ENCODE results near the gene SV2B.

Gene SV2B

DNA sequence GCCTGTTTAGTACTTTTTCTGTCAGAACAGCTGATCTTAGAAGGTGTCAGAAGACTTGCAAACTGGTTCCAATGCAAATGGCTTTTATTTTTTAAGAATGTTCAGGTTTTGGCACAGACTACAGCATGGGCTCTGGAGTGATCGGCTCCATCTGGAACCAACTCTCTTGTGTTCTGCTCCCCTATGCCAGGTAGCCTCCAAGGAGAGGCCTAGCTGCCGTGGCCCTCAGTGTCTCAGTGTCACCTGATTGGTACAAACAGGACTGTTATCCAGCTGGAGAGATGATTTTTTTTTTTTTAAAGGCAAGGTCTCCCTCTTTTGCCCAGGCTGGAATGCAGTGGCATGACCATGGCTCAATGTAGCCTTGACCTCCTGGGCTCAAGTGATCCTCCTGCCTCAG lies 183.1 kb downstream of the SV2B start:
- H3K9ac ChIP-seq (ENCODE audit: low read length) = no peak overlapping the region
- no peaks in the 10 kb centered on the region for H3K36me3 ChIP-seq (ENCODE audit: control insufficient read depth, low read depth, low read length)
- H3K4me1 ChIP-seq (ENCODE audit: control insufficient read depth, low read depth, low read length) = no peaks in the 10 kb centered on the region
- H3K27ac ChIP-seq (ENCODE audit: low read length) = no peak overlapping the region
- H3K4me3 ChIP-seq (ENCODE audit: low read length) = no peak overlapping the region
- no peaks in the 10 kb centered on the region for H3K27me3 ChIP-seq (ENCODE audit: control insufficient read depth, insufficient read depth, low read length)
- H3K9me3 ChIP-seq (ENCODE audit: control insufficient read depth, low read depth, low read length) = no peaks in the 10 kb centered on the region

DNA sequence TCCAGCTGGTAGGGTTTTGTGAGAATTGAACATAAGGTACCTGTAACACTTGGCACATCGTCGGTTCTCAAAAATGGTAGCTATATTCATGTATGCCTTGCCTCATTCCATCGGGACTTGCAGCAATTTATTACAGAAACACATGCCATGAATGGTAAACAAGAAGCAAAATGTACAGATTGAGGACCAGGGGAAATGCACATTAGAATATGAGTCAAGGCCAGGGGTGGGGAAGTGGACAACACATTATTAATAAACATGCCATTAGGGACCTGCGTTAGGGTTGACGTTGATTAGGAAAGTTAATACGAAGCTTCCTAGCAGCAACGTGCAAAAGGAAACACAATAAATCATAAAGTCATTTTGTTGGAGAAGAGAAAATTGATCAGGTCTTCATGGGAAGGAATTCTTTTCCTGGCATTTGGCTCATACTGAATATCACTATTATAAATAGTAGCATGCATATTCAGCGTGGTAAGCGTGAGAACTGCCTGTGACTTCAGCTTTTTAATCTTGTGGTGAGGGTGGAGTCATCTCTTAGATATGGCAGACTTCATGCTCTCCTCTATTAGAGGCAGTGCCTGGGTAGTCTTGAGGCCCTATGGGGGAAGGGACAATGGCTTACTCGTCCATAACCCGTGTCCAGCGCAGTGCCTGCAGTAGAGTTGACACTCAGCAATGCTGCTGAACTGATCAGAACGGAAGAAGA lies 184.9 kb downstream of the SV2B start:
- Histone ChIP-seq H3K4me1 (ENCODE audit: control insufficient read depth, low read depth, low read length) (no peaks in the 10 kb centered on the region), H3K36me3 (ENCODE audit: control insufficient read depth, low read depth, low read length) (no peaks in the 10 kb centered on the region), H3K9me3 (ENCODE audit: control insufficient read depth, low read depth, low read length) (no peaks in the 10 kb centered on the region), H3K4me3 (ENCODE audit: low read length) (no peak overlapping the region), H3K9ac (ENCODE audit: low read length) (no peak overlapping the region), H3K27ac (ENCODE audit: low read length) (no peak overlapping the region), H3K27me3 (ENCODE audit: control insufficient read depth, insufficient read depth, low read length) (no peaks in the 10 kb centered on the region)

DNA sequence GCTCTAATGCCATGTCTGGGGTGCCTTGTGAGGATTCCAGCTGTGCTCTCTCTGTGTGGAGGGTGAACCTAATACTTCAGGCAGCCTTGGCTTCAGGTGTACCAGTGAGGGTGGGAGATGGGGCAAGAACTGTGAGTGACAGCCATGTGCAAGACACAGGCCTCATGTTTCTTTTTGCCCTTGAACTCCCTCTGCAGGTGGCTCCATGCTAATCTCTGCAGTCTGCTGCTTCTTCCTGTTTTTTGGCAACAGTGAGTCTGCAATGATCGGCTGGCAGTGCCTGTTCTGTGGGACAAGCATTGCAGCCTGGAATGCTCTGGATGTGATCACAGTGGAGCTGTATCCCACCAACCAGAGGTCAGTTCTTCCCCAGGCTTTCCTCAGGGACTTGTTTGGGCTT lies 189.3 kb downstream of the SV2B start:
- Histone ChIP-seq H3K9me3 (ENCODE audit: control insufficient read depth, low read depth, low read length) (no peaks in the 10 kb centered on the region), H3K27me3 (ENCODE audit: control insufficient read depth, insufficient read depth, low read length) (no peaks in the 10 kb centered on the region), H3K36me3 (ENCODE audit: control insufficient read depth, low read depth, low read length) (no peaks in the 10 kb centered on the region), H3K27ac (ENCODE audit: low read length) (no peak overlapping the region), H3K4me3 (ENCODE audit: low read length) (no peak overlapping the region), H3K9ac (ENCODE audit: low read length) (no peak overlapping the region), H3K4me1 (ENCODE audit: control insufficient read depth, low read depth, low read length) (no peaks in the 10 kb centered on the region)

DNA sequence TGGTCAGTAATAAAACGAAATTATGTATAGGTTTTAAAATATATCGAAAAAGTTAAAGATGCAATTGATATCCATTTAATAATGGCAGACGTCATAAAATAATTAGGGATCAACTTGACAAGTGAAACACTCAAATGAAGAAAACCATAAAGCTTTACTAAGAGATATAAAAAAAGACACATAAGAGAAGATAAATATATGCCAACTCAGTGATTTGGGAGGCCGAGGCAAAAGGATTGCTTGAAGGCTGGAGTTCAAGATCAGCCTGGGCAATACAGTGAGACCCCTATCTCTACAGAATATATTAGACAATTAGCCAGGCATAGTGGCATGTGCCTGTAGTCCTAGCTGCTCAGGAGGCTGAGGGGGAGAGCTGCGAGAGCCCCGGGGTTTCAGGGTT lies 190.5 kb downstream of the SV2B start:
- Histone ChIP-seq H3K27me3 (ENCODE audit: control insufficient read depth, insufficient read depth, low read length) (no peaks in the 10 kb centered on the region), H3K4me1 (ENCODE audit: control insufficient read depth, low read depth, low read length) (no peaks in the 10 kb centered on the region), H3K9ac (ENCODE audit: low read length) (no peak overlapping the region), H3K36me3 (ENCODE audit: control insufficient read depth, low read depth, low read length) (no peaks in the 10 kb centered on the region), H3K27ac (ENCODE audit: low read length) (no peak overlapping the region), H3K9me3 (ENCODE audit: control insufficient read depth, low read depth, low read length) (no peaks in the 10 kb centered on the region), H3K4me3 (ENCODE audit: low read length) (no peak overlapping the region)

DNA sequence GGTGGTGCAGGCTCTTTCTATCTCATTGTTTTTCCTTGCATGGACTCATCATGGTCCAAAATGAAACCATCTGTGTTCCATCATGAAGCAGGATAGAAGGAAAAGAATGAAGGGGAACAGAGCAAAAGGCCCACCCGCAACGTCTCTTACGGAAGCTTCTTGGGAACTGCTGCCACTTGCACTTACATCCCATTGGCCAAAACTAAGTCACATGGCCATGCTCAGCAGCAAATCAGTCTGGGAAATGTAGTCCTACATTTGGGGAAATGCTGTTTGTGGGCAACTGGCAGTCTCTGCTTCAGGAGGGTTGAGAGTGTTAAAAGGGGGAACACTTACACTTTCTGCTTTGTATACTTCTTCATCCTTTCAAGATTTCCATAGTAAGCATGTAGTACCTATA lies 191.6 kb downstream of the SV2B start:
- H3K27ac ChIP-seq (ENCODE audit: low read length) = no peak overlapping the region
- no peaks in the 10 kb centered on the region for H3K27me3 ChIP-seq (ENCODE audit: control insufficient read depth, insufficient read depth, low read length)
- no peaks in the 10 kb centered on the region for H3K4me1 ChIP-seq (ENCODE audit: control insufficient read depth, low read depth, low read length)
- H3K4me3 ChIP-seq (ENCODE audit: low read length) = no peak overlapping the region
- no peaks in the 10 kb centered on the region for H3K9me3 ChIP-seq (ENCODE audit: control insufficient read depth, low read depth, low read length)
- no peak overlapping the region for H3K9ac ChIP-seq (ENCODE audit: low read length)
- H3K36me3 ChIP-seq (ENCODE audit: control insufficient read depth, low read depth, low read length) = no peaks in the 10 kb centered on the region

DNA sequence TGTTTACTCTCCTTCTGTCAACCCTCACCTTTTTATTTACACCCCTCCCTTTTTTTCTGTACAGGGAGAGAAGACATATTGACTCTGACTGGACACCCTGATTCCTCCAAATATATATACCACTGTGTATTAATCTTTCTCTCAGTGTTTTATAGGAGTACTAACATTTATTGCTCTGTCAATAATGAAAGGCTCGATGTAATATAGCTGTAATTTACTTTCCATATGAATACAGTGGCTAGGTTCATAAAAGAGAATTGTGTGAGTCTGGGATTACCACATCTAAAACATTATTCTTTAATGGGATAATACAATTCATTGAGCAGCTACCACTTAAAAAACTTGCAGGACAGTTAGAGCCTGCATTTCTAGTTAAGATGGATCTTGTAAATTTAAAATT lies 194.3 kb downstream of the SV2B start:
- Histone ChIP-seq H3K27ac (ENCODE audit: low read length) (no peak overlapping the region), H3K4me1 (ENCODE audit: control insufficient read depth, low read depth, low read length) (no peaks in the 10 kb centered on the region), H3K36me3 (ENCODE audit: control insufficient read depth, low read depth, low read length) (no peaks in the 10 kb centered on the region), H3K9ac (ENCODE audit: low read length) (no peak overlapping the region), H3K27me3 (ENCODE audit: control insufficient read depth, insufficient read depth, low read length) (no peaks in the 10 kb centered on the region), H3K4me3 (ENCODE audit: low read length) (no peak overlapping the region), H3K9me3 (ENCODE audit: control insufficient read depth, low read depth, low read length) (no peaks in the 10 kb centered on the region)

DNA sequence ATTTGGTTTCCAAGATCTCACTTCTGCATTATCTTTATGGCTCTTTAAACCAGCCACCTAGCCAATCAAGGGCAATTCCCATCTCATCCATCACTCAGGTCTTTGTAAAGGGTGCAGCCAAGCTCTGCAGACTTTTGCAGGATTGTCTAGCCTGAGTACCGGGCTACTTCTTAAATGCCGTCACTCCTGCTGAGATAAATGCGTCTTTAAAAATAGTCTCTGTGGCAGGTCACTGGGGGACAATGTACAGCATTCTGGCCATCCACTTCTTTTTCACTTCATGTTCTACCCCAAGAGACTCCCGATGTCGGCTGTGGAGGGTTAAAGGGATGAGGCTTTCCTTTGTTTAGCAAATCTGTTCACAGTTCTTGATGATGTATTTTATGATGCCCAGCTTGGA lies 194.7 kb downstream of the SV2B start:
- Histone ChIP-seq H3K27me3 (ENCODE audit: control insufficient read depth, insufficient read depth, low read length) (no peaks in the 10 kb centered on the region), H3K9me3 (ENCODE audit: control insufficient read depth, low read depth, low read length) (no peaks in the 10 kb centered on the region), H3K27ac (ENCODE audit: low read length) (no peak overlapping the region), H3K4me3 (ENCODE audit: low read length) (no peak overlapping the region), H3K9ac (ENCODE audit: low read length) (no peak overlapping the region), H3K4me1 (ENCODE audit: control insufficient read depth, low read depth, low read length) (no peaks in the 10 kb centered on the region), H3K36me3 (ENCODE audit: control insufficient read depth, low read depth, low read length) (no peaks in the 10 kb centered on the region)

DNA sequence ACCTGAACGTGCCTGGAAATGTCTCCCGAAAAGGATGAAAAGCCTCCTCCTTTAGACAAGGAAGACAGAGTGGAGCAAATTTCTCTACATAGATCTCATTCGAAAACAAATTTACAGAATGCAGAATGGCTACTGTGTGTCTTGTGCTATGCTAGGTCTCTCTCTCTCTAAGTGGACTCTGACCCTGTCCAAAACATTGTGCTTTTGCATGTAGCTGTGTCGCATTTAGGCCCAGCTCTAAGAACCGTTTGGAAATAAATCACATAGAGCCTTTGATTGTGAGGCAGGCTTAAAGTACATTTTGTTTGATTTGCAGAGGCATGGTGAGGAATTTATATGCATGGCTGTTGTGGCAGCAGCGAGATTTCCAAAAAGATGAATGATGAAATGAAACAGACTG lies 198.0 kb downstream of the SV2B start:
- Histone ChIP-seq H3K27me3 (ENCODE audit: control insufficient read depth, insufficient read depth, low read length) (peaks cover 3% of the 10 kb centered on the region), H3K36me3 (ENCODE audit: control insufficient read depth, low read depth, low read length) (no peaks in the 10 kb centered on the region), H3K27ac (ENCODE audit: low read length) (no peak overlapping the region), H3K4me1 (ENCODE audit: control insufficient read depth, low read depth, low read length) (no peaks in the 10 kb centered on the region), H3K9ac (ENCODE audit: low read length) (no peak overlapping the region), H3K9me3 (ENCODE audit: control insufficient read depth, low read depth, low read length) (no peaks in the 10 kb centered on the region), H3K4me3 (ENCODE audit: low read length) (no peak overlapping the region)

DNA sequence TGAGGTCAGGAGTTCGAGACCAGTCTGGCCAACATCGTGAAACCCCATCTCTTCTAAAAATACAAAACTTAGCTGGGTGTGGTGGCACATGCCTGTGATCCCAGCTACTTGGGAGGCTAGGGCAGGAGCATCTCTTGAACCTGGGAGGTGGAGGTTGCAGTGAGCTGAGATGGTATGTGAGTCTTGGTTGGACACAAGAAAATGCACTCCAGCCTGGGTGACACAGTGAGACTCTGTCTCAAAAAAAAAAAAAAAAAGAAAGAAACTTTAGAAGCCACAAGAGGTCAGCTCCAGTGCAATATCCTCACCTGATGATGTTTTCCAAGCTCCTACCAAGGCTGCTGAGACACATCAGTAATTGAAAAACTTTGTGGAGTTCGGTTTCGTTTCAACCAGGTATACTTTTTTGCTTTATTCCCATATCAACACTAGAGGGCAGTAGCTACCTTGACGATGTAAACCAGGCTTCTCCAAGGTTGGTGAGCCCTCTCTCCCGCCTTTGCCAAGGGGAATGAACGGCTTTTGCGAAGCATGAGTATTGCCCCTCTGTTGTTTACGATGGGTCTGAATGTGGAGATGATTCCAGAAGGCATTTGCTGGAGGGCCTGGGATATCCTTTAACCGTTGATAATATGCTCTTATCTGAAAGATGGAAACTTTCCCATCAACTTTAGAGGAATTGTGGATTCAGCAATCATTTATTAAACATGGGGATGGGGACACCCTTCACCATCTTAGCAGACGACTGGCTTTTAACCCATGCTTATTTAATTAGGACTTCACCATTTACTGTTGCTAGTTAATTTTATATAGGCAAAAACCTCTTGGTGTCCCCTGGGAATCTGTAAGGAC lies 202.8 kb downstream of the SV2B start:
- peaks cover 9% of the 10 kb centered on the region for H3K27me3 ChIP-seq (ENCODE audit: control insufficient read depth, insufficient read depth, low read length)
- no peak overlapping the region for H3K4me3 ChIP-seq (ENCODE audit: low read length)
- no peak overlapping the region for H3K27ac ChIP-seq (ENCODE audit: low read length)
- H3K9ac ChIP-seq (ENCODE audit: low read length) = no peak overlapping the region
- H3K4me1 ChIP-seq (ENCODE audit: control insufficient read depth, low read depth, low read length) = no peaks in the 10 kb centered on the region
- no peaks in the 10 kb centered on the region for H3K36me3 ChIP-seq (ENCODE audit: control insufficient read depth, low read depth, low read length)
- no peaks in the 10 kb centered on the region for H3K9me3 ChIP-seq (ENCODE audit: control insufficient read depth, low read depth, low read length)

DNA sequence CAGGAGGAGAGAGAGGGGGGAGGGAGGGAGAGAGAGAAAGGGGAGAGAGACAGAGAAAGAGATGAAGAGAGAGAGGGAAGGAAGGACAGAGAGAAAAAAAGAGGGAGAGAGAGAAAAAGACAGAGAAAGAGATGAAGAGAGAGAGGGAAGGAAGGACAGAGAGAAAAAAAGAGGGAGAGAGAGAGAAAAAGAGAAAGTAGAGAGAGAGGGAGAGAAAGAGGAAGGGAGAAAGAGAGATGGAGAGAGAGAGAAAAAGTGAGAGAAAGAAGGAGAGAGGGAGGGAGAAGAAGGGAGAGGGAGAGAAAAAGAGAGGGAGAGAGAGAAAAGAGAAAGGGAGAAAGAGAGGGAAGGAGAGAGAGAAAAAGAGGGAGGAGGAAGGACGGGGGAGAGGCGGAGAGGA lies 204.2 kb downstream of the SV2B start:
- no peaks in the 10 kb centered on the region for H3K4me1 ChIP-seq (ENCODE audit: control insufficient read depth, low read depth, low read length)
- peaks cover 9% of the 10 kb centered on the region for H3K27me3 ChIP-seq (ENCODE audit: control insufficient read depth, insufficient read depth, low read length)
- H3K36me3 ChIP-seq (ENCODE audit: control insufficient read depth, low read depth, low read length) = no peaks in the 10 kb centered on the region
- H3K9me3 ChIP-seq (ENCODE audit: control insufficient read depth, low read depth, low read length) = no peaks in the 10 kb centered on the region
- H3K4me3 ChIP-seq (ENCODE audit: low read length) = no peak overlapping the region
- no peak overlapping the region for H3K27ac ChIP-seq (ENCODE audit: low read length)
- H3K9ac ChIP-seq (ENCODE audit: low read length) = no peak overlapping the region

DNA sequence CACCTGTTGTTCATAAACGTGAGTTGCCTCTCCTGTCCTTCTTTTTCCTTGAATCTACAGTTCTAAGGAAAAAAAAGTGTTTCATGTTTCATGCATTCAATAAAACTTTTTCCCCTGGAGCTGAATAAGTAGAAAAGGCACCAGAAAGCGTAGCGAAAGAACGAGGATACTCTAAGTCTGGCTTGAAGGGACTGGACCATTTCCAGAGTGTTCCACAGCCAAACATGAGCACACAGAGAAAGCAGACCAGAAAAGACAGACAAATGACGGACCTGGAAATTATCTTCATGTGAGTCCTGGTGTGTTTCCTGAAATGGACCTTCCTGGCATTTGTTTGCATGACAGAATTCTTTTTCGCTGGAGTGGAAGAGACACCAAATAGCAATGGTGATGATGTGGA lies 204.7 kb downstream of the SV2B start:
- no peaks in the 10 kb centered on the region for H3K9me3 ChIP-seq (ENCODE audit: control insufficient read depth, low read depth, low read length)
- no peaks in the 10 kb centered on the region for H3K36me3 ChIP-seq (ENCODE audit: control insufficient read depth, low read depth, low read length)
- H3K27ac ChIP-seq (ENCODE audit: low read length) = no peak overlapping the region
- peaks cover 9% of the 10 kb centered on the region for H3K27me3 ChIP-seq (ENCODE audit: control insufficient read depth, insufficient read depth, low read length)
- no peak overlapping the region for H3K4me3 ChIP-seq (ENCODE audit: low read length)
- H3K9ac ChIP-seq (ENCODE audit: low read length) = no peak overlapping the region
- no peaks in the 10 kb centered on the region for H3K4me1 ChIP-seq (ENCODE audit: control insufficient read depth, low read depth, low read length)

DNA sequence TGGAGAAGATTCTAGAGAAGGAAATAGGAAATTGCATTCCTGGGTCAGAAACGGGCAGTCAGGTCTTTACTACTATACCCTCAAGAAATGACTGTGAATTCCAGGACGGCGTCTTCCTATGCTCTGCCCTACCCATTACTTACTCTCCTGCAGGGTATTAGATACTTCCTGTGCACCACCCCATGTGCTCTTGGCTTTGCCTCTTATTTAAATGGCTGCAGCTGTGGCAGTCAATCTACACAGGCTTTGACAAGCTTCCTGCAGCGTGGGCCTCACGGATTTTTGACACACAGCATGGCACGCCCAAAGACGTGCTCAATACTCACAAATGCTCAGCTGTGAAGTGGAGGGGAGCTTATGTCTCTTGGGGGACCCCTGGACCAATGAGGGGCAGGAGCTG lies 206.1 kb downstream of the SV2B start:
- Histone ChIP-seq H3K4me1 (ENCODE audit: control insufficient read depth, low read depth, low read length) (no peaks in the 10 kb centered on the region), H3K4me3 (ENCODE audit: low read length) (no peak overlapping the region), H3K27ac (ENCODE audit: low read length) (no peak overlapping the region), H3K27me3 (ENCODE audit: control insufficient read depth, insufficient read depth, low read length) (peaks cover 9% of the 10 kb centered on the region), H3K36me3 (ENCODE audit: control insufficient read depth, low read depth, low read length) (no peaks in the 10 kb centered on the region), H3K9me3 (ENCODE audit: control insufficient read depth, low read depth, low read length) (no peaks in the 10 kb centered on the region), H3K9ac (ENCODE audit: low read length) (no peak overlapping the region)

Data from iPS-18a (cell line).